Fibroblast of lung (primary cell): ENCODE results near the gene NDUFB5. TPM values are rescaled to one million over a fixed set of nuclear protein-coding genes. Genes with fewer than 3 reads are reported as not detected.

Experiments used
- DNase-seq, 2 donors: peaks; one replicate each; pipeline versions ENCODE4 v3.0.0 to v3.0.0-alpha.2; 2010; ENCODE audit warnings: low read depth in 2 of 2
- H2AFZ ChIP-seq: 2 replicates; pipeline ENCODE4 v1.5.1; 2012; ENCODE audit warnings: low read length, control low read depth, inconsistent platforms
- H3K27ac ChIP-seq: 2 replicates; pipeline ENCODE4 v1.5.1; 2011; ENCODE audit warnings: low read length, control low read depth; ENCODE audit not compliant: insufficient read depth
- H3K27me3 ChIP-seq: 2 replicates; pipeline ENCODE4 v1.5.1; 2011; ENCODE audit warnings: mild to moderate bottlenecking, low read length; ENCODE audit not compliant: control insufficient read depth, insufficient read depth
- H3K36me3 ChIP-seq: 2 replicates; pipeline ENCODE4 v1.5.1; 2011; ENCODE audit warnings: low read length; ENCODE audit not compliant: control insufficient read depth, insufficient read depth
- H3K4me1 ChIP-seq: 2 replicates; pipeline ENCODE4 v1.5.1; 2011; ENCODE audit warnings: low read length; ENCODE audit not compliant: control insufficient read depth, insufficient read depth; ENCODE audit errors: extremely low read depth
- H3K4me2 ChIP-seq: 2 replicates; pipeline ENCODE4 v1.5.1; 2011; ENCODE audit warnings: low read length, control low read depth; ENCODE audit not compliant: insufficient read depth; ENCODE audit errors: extremely low read depth
- H3K4me3 ChIP-seq, 4 experiments: fragments of 200-600 bp in 1 of 4; sonication (generic) in 1 of 4; replicated peaks in 1 of 4; 2 replicates each; pipeline ENCODE4 v1.5.1; 2011 to 2016; ENCODE audit warnings: low read length in 4 of 4, low read depth in 3 of 4, mild to moderate bottlenecking in 3 of 4, control low read depth in 2 of 4, inconsistent platforms in 1 of 4, mixed read lengths in 1 of 4; ENCODE audit not compliant: insufficient read depth in 1 of 4; ENCODE audit errors: control extremely low read depth in 1 of 4
- H3K79me2 ChIP-seq: 2 replicates; pipeline ENCODE4 v1.5.1; 2012; ENCODE audit warnings: mild to moderate bottlenecking, low read length, inconsistent platforms; ENCODE audit not compliant: control insufficient read depth, insufficient read depth
- H3K9ac ChIP-seq: 2 replicates; pipeline ENCODE4 v1.5.1; 2011; ENCODE audit warnings: mild to moderate bottlenecking, low read length, control low read depth; ENCODE audit not compliant: insufficient read depth
- H3K9me3 ChIP-seq: 2 replicates; pipeline ENCODE4 v1.5.1; 2012; ENCODE audit warnings: low read depth, low read length; ENCODE audit not compliant: control insufficient read depth, insufficient read depth
- H4K20me1 ChIP-seq: 2 replicates; pipeline ENCODE4 v1.5.1; 2011; ENCODE audit warnings: low read length; ENCODE audit not compliant: control insufficient read depth, insufficient read depth; ENCODE audit errors: extremely low read depth
- EZH2 ChIP-seq: IDR thresholded peaks from 2 replicates; pipeline ENCODE4 v1.5.1; 2012; ENCODE audit warnings: low read length, control low read depth, mild to moderate bottlenecking; ENCODE audit errors: missing control alignments
- polyA plus RNA-seq, 2 donors: library from polyadenylated mRNA; depleted of rRNA in 1 of 2; stranded (reverse) in 1 of 2; unstranded in 1 of 2; fragments of >200 nt; gene quantifications; 2 replicates each; pipeline ENCODE4 v1.2.1, GENCODE V29; 2011 to 2012; ENCODE audit warnings: missing spikeins in 1 of 2
- total RNA-seq: library from RNA; depleted of rRNA; stranded (reverse); fragments of >200 nt; gene quantifications from 2 replicates; pipeline ENCODE4 v1.2.1, GENCODE V29; 2014
- TF ChIP-seq, protein P1 (sequence below), 2 donors: IDR thresholded peaks in 1 of 2; conservative IDR thresholded peaks in 1 of 2; 1 replicate in 1 of 2; 2 replicates in 1 of 2; pipeline ENCODE4 v1.5.1; 2011 to 2012; ENCODE audit warnings: low read length in 2 of 2, control low read depth in 1 of 2, inconsistent platforms in 1 of 2, low read depth in 1 of 2, mild to moderate bottlenecking in 1 of 2

The NDUFB5 gene
- total and polyA plus RNA-seq, 2 donors (not counting 1 experiment from before 2014, with no cell fraction given): 57.5 to 120 TPM

DNA sequence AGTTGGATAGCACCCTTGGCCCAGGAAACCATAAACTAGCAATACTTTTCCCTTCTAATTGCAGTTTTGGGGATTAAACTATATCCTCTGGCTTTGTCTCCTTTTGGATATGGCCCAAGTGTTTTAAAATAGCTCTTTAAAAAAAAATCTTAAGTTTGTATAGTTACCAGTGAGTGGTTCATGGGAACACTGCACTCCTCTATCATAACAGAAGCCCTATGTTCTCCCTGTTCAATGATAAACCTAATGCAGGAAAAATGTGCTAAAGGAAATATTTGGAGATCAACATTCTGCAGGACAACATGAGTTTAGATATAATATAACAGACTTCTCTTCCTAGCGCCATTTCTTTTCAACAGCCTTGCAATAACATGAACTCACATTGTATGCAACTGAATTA, 13.3 kb upstream of the NDUFB5 start:
- TF ChIP-seq, protein P1, sequence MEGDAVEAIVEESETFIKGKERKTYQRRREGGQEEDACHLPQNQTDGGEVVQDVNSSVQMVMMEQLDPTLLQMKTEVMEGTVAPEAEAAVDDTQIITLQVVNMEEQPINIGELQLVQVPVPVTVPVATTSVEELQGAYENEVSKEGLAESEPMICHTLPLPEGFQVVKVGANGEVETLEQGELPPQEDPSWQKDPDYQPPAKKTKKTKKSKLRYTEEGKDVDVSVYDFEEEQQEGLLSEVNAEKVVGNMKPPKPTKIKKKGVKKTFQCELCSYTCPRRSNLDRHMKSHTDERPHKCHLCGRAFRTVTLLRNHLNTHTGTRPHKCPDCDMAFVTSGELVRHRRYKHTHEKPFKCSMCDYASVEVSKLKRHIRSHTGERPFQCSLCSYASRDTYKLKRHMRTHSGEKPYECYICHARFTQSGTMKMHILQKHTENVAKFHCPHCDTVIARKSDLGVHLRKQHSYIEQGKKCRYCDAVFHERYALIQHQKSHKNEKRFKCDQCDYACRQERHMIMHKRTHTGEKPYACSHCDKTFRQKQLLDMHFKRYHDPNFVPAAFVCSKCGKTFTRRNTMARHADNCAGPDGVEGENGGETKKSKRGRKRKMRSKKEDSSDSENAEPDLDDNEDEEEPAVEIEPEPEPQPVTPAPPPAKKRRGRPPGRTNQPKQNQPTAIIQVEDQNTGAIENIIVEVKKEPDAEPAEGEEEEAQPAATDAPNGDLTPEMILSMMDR (conservative IDR thresholded peaks at IDR 0.05 in 1 of 2, IDR thresholded peaks at IDR 0.05 in 1 of 2; ENCODE audit: low read depth in 1 of 2, low read length in 2 of 2): no peak
- no peak for TF ChIP-seq EZH2
- DNase-seq: no peak
- Histone ChIP-seq H3K4me3 (no peak overlapping the region), H3K9me3 (no peaks in the 10 kb centered on the region), H3K27me3 (no peaks in the 10 kb centered on the region), H3K79me2 (no peaks in the 10 kb centered on the region), H3K9ac (no peak overlapping the region), H4K20me1 (no peaks in the 10 kb centered on the region), H2AFZ (no peak overlapping the region), H3K36me3 (peaks cover 4% of the 10 kb centered on the region), H3K27ac (no peak overlapping the region), H3K4me2 (no peak overlapping the region), H3K4me1 (no peaks in the 10 kb centered on the region)

DNA sequence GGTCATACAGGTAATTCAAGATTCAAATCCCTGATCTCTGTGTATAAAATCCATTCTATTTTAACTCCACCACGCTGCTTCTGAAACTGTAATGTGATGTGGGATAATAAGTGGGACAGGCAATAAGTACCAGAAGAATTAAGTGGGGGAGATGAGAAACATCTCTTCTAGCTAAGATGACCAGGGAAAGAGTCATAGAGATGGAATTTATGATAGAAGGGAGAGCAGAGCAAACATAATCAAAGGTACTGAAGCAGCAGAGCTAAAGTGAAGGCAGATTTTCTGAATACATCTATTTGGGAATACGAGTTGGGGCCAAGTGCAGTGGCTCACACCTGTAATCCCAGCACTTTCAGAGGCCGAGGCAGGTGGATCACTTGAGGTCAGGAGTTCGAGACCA, 5.1 kb upstream of the NDUFB5 start:
- no peak overlapping the region for H2AFZ ChIP-seq
- no peaks in the 10 kb centered on the region for H3K4me1 ChIP-seq
- H3K9me3 ChIP-seq: no peaks in the 10 kb centered on the region
- H3K27ac ChIP-seq: no peak overlapping the region
- DNase-seq: no peak
- H3K36me3 ChIP-seq: peaks cover 4% of the 10 kb centered on the region
- no peak overlapping the region for H3K9ac ChIP-seq
- H3K79me2 ChIP-seq: peaks cover 29% of the 10 kb centered on the region
- H3K4me3 ChIP-seq: no peak overlapping the region
- no peak overlapping the region for H3K4me2 ChIP-seq
- no peaks in the 10 kb centered on the region for H3K27me3 ChIP-seq
- TF ChIP-seq, protein P1 (conservative IDR thresholded peaks at IDR 0.05 in 1 of 2, IDR thresholded peaks at IDR 0.05 in 1 of 2; ENCODE audit: low read depth in 1 of 2, low read length in 2 of 2): no peak
- no peak for TF ChIP-seq EZH2
- H4K20me1 ChIP-seq: no peaks in the 10 kb centered on the region

DNA sequence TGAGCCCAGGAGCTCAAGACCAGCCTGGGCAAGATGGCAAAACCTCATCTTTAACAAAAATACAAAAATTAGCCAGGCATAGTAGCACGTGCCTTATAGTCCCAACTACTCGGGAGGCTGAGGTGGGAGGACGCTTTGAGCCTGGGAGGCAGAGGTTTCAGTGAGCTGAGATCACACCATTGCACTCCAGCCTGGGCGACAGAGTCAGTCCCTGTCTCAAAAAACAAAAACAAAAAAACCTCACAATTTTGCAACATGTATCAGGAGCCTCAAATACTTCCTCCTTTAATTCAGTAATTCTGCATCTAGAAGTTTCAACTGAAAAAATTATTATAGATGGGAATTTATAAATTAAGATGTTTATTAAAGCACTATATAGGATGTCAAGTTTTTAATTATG, 1.3 kb upstream of the NDUFB5 start:
- H3K4me3 ChIP-seq: peak overlapping the region; percentile 95 to 99 (median 98)
- no peak overlapping the region for H2AFZ ChIP-seq
- peak overlapping the region; percentile 80 for H3K4me2 ChIP-seq
- no peaks in the 10 kb centered on the region for H3K9me3 ChIP-seq
- peak overlapping the region; percentile 97 for H3K9ac ChIP-seq
- peak overlapping the region; percentile 99 for H3K27ac ChIP-seq
- no peaks in the 10 kb centered on the region for H4K20me1 ChIP-seq
- H3K36me3 ChIP-seq: peaks cover 2% of the 10 kb centered on the region
- no peaks in the 10 kb centered on the region for H3K27me3 ChIP-seq
- DNase-seq: no peak
- H3K79me2 ChIP-seq: peaks cover 42% of the 10 kb centered on the region
- TF ChIP-seq EZH2: no peak
- TF ChIP-seq, protein P1 (conservative IDR thresholded peaks at IDR 0.05 in 1 of 2, IDR thresholded peaks at IDR 0.05 in 1 of 2; ENCODE audit: low read depth in 1 of 2, low read length in 2 of 2): no peak
- no peaks in the 10 kb centered on the region for H3K4me1 ChIP-seq
